HG03432 (cell line): ENCODE data around the gene FBXO21.
A peak's percentile ranks its signal among the peaks of the same experiment; 100 is the strongest.

Source experiments
- ATAC-seq: cut with Tn5 transposase; IDR thresholded peaks from one replicate; pipeline ENCODE4 v1.9.1; 2021; ENCODE audit warnings: mild to moderate bottlenecking, moderate library complexity; ENCODE audit not compliant: unreplicated experiment

FBXO21 gene

GRCh38 chr12:117141097-117141898 lies 49.0 kb downstream of the FBXO21 start:
- no peak for ATAC-seq

GRCh38 chr12:117140397-117141096 lies 49.7 kb downstream of the FBXO21 start:
- no peak for ATAC-seq

GRCh38 chr12:117139025-117139717 lies 51.1 kb downstream of the FBXO21 start:
- no peak for ATAC-seq

- no peak for ATAC-seq
Measured at GRCh38 chr12:117134721-117135120, 55.5 kb downstream of the FBXO21 start.

- peak; percentile 71 for ATAC-seq
Measured at GRCh38 chr12:117134059-117134458, 56.2 kb downstream of the FBXO21 start.

GRCh38 chr12:117130801-117131200 lies 59.5 kb downstream of the FBXO21 start:
- no peak for ATAC-seq

GRCh38 chr12:117129391-117129790 lies 60.9 kb downstream of the FBXO21 start:
- ATAC-seq, result no peak

GRCh38 chr12:117127933-117128823 lies 62.1 kb downstream of the FBXO21 start:
- no peak for ATAC-seq

GRCh38 chr12:117126335-117126734 lies 63.9 kb downstream of the FBXO21 start:
- ATAC-seq, result no peak

GRCh38 chr12:117125767-117126166 lies 64.5 kb downstream of the FBXO21 start:
- ATAC-seq, result no peak

- no peak for ATAC-seq
Measured at GRCh38 chr12:117125272-117125613, 65.0 kb downstream of the FBXO21 start.

GRCh38 chr12:117124421-117125271 lies 65.6 kb downstream of the FBXO21 start:
- ATAC-seq, result no peak

- no peak for ATAC-seq
Measured at GRCh38 chr12:117121441-117121840, 68.8 kb downstream of the FBXO21 start.

GRCh38 chr12:117120787-117121186 lies 69.5 kb downstream of the FBXO21 start:
- ATAC-seq, result no peak

- no peak for ATAC-seq
Measured at GRCh38 chr12:117119592-117120198, 70.6 kb downstream of the FBXO21 start.

GRCh38 chr12:117118838-117119591 lies 71.3 kb downstream of the FBXO21 start:
- ATAC-seq, result no peak

- no peak for ATAC-seq
Measured at GRCh38 chr12:117114784-117115183, 75.5 kb downstream of the FBXO21 start.

- no peak for ATAC-seq
Measured at GRCh38 chr12:117113231-117113630, 77.0 kb downstream of the FBXO21 start.
